GM12874 (cell line): ENCODE results near the gene HSFX4.

Source experiments
- CTCF ChIP-seq: IDR thresholded peaks from 2 replicates; pipeline ENCODE4 v1.5.1; 2011; ENCODE audit warnings: low read depth, mild to moderate bottlenecking, control low read depth, low read length, moderate library complexity; ENCODE audit not compliant: insufficient read depth

The HSFX4 gene

GRCh38 chrX:149979126-149979644, 49.8 kb downstream of the HSFX4 start:
- TF ChIP-seq CTCF, result no peak
